NB4 (cell line): Measurements from ENCODE around the gene SLC25A25.

Source experiments
- DNase-seq: peaks from one replicate; pipeline ENCODE4 v3.0.0; 2010; ENCODE audit warnings: low read depth
- H3K4me3 ChIP-seq: one replicate; pipeline ENCODE4 v1.5.1; 2011; ENCODE audit warnings: mild to moderate bottlenecking, low read depth, low read length, moderate library complexity
- CTCF ChIP-seq: IDR thresholded peaks from one replicate; pipeline ENCODE4 v1.5.1; 2012; ENCODE audit warnings: low read depth, low read length
- MAX ChIP-seq: IDR thresholded peaks from 2 replicates; pipeline ENCODE4 v1.6.1; 2011; ENCODE audit warnings: low read depth, low read length
- MYC ChIP-seq: IDR thresholded peaks from 2 replicates; pipeline ENCODE4 v1.6.1; 2011; ENCODE audit warnings: low read depth, low read length
- POLR2A ChIP-seq: IDR thresholded peaks from 2 replicates; pipeline ENCODE4 v1.6.1; 2011; ENCODE audit warnings: mild to moderate bottlenecking; ENCODE audit not compliant: insufficient read length; ENCODE audit errors: extremely low read depth

SLC25A25 gene

GRCh38 chr9:128115187-128116103 is 47.4 kb downstream of the SLC25A25 start:
- DNase-seq: no peak
- TF ChIP-seq MAX (no peak), MYC (no peak), CTCF (no peak), POLR2A (no peak)
- no peak overlapping the region for H3K4me3 ChIP-seq

- TF ChIP-seq MAX: no peak
- no peak for TF ChIP-seq POLR2A
- no peak for TF ChIP-seq MYC
- TF ChIP-seq CTCF: no peak
- DNase-seq: no peak
- H3K4me3 ChIP-seq: no peak overlapping the region
Measured at GRCh38 chr9:128116104-128117083, 48.4 kb downstream of the SLC25A25 start.

GRCh38 chr9:128117613-128118471 is 49.8 kb downstream of the SLC25A25 start:
- DNase-seq: peak; percentile 88
- no peak overlapping the region for H3K4me3 ChIP-seq
- TF ChIP-seq MAX: peak; percentile 76
- TF ChIP-seq MYC: peak; percentile 73
- TF ChIP-seq POLR2A: no peak
- TF ChIP-seq CTCF: peak; percentile 99

GRCh38 chr9:128118472-128118857 is 50.4 kb downstream of the SLC25A25 start:
- TF ChIP-seq MAX: no peak
- TF ChIP-seq POLR2A: no peak
- TF ChIP-seq CTCF: no peak
- no peak for TF ChIP-seq MYC
- no peak for DNase-seq
- H3K4me3 ChIP-seq: no peak overlapping the region
